ENCODE data around the gene S100A13.

Gene S100A13

DNA sequence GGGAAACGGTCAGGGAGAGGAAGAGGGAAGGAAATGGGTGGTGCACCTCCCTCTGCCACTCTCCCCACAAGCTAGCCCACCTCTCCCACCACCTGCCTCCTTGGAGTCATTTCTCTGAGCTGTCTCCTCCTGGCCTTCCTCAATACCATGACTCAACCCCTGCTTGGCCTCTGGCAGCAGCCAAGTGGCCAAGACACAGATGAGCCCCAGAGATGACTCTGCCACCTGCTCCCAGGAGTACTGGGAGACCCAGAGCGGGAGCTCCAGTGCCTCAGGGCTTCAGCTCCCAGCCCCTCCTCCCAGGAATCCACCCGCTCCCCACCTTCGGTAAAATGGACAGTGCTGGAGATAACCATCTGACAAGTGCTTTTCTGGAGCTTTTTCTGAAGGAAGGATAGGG lies 17.0 kb downstream of the S100A13 start:
- Histone ChIP-seq H3K9ac (ENCODE audit: low read depth, low read length) (no peak overlapping the region), H3K36me3 (ENCODE audit: insufficient read depth, low read length) (no peaks in the 10 kb centered on the region), H3K4me3 (ENCODE audit: low read depth in 1 of 2, low read length in 2 of 2) (no peak overlapping the region), H3K4me2 (ENCODE audit: insufficient read depth, low read length) (no peak overlapping the region), H3K27ac (ENCODE audit: low read length) (no peak overlapping the region), H3K9me3 (ENCODE audit: insufficient read depth, low read length, severe bottlenecking) (no peaks in the 10 kb centered on the region), H4K20me1 (ENCODE audit: insufficient read depth, low read length) (no peaks in the 10 kb centered on the region), H2AFZ (ENCODE audit: low read depth, low read length) (no peak overlapping the region), H3K27me3 (ENCODE audit: insufficient read depth, low read length, poor library complexity) (no peaks in the 10 kb centered on the region), H3K79me2 (ENCODE audit: insufficient read depth, low read length) (no peaks in the 10 kb centered on the region), H3K4me1 (ENCODE audit: insufficient read depth, low read length) (no peaks in the 10 kb centered on the region)
- no peak for ATAC-seq (ENCODE audit: insufficient read depth, low read depth)
- TF ChIP-seq, protein P1, sequence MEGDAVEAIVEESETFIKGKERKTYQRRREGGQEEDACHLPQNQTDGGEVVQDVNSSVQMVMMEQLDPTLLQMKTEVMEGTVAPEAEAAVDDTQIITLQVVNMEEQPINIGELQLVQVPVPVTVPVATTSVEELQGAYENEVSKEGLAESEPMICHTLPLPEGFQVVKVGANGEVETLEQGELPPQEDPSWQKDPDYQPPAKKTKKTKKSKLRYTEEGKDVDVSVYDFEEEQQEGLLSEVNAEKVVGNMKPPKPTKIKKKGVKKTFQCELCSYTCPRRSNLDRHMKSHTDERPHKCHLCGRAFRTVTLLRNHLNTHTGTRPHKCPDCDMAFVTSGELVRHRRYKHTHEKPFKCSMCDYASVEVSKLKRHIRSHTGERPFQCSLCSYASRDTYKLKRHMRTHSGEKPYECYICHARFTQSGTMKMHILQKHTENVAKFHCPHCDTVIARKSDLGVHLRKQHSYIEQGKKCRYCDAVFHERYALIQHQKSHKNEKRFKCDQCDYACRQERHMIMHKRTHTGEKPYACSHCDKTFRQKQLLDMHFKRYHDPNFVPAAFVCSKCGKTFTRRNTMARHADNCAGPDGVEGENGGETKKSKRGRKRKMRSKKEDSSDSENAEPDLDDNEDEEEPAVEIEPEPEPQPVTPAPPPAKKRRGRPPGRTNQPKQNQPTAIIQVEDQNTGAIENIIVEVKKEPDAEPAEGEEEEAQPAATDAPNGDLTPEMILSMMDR (IDR thresholded peaks at IDR 0.05; ENCODE audit: borderline replicate concordance, extremely low read depth, low read length, poor library complexity, severe bottlenecking), result no peak
- no peak for TF ChIP-seq EZH2 (IDR thresholded peaks at IDR 0.05; ENCODE audit: borderline replicate concordance, low read depth, low read length, severe bottlenecking)
- no peak for DNase-seq

DNA sequence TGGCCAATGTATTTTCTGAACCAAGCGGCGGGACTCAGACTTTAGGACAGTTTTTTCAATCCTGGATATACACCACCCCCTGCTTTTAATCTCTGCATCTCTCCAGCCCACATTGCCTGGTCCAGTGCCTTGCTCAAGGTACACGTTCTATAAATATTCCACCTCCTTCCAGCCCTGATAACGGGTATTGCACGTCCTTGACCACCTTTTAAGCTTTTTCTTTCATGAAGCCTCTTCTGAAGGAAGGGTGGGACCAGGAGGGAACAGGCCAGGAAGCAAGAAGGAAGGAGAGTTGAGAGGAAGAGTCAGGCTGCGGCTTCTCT lies 17.8 kb downstream of the S100A13 start:
- H3K36me3 ChIP-seq (ENCODE audit: insufficient read depth, low read length), result no peaks in the 10 kb centered on the region
- H3K9me3 ChIP-seq (ENCODE audit: insufficient read depth, low read length, severe bottlenecking), result no peaks in the 10 kb centered on the region
- ATAC-seq (ENCODE audit: insufficient read depth, low read depth) (no peak), DNase-seq (no peak)
- no peak for TF ChIP-seq EZH2 (IDR thresholded peaks at IDR 0.05; ENCODE audit: borderline replicate concordance, low read depth, low read length, severe bottlenecking)
- TF ChIP-seq, protein P1 (IDR thresholded peaks at IDR 0.05; ENCODE audit: borderline replicate concordance, extremely low read depth, low read length, poor library complexity, severe bottlenecking), result no peak
- H3K9ac ChIP-seq (ENCODE audit: low read depth, low read length), result no peak overlapping the region
- no peak overlapping the region for H2AFZ ChIP-seq (ENCODE audit: low read depth, low read length)
- no peak overlapping the region for H3K4me3 ChIP-seq (ENCODE audit: low read depth in 1 of 2, low read length in 2 of 2)
- H3K27me3 ChIP-seq (ENCODE audit: insufficient read depth, low read length, poor library complexity), result no peaks in the 10 kb centered on the region
- H3K4me1 ChIP-seq (ENCODE audit: insufficient read depth, low read length), result no peaks in the 10 kb centered on the region
- H3K27ac ChIP-seq (ENCODE audit: low read length), result no peak overlapping the region
- H3K79me2 ChIP-seq (ENCODE audit: insufficient read depth, low read length), result no peaks in the 10 kb centered on the region
- no peak overlapping the region for H3K4me2 ChIP-seq (ENCODE audit: insufficient read depth, low read length)
- no peaks in the 10 kb centered on the region for H4K20me1 ChIP-seq (ENCODE audit: insufficient read depth, low read length)

DNA sequence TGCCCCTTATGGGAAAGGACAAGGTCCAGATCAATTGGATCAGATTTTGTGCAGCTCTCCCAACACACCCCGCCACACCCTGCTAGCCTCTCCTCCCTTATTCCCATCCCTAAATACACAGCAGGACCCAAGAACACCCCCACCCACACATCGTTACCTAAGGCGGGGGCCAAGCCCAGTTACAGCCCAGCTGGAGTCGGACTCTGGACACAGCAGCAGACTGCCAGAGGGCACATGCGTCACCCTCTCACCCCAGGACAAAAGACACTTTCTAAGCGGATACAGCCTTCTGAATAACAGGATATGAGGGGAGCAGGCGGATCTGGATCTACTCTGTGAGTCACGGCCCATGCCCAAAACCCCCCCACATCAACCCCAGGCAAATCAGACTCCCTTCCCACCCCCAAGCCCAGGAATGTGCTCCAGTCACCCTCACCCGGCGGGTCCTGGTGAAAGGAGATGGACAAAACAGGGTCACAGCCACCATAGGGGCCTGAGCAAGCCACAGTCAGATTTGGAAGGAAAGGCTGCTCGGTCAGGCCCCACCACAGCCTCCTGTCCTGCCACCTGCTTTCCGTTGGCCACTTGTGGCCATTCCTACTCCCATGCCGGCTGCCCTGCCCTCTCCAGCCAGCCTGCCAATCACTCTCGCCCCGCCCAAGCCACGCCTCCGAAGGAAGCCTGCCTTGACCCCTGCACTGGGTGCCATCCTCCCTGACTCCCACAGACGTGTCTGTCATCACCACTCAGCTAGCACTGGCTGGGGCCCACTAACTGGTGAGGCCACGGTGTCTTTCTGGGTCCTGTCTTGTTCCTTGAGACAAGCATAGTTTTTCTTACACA lies 18.3 kb downstream of the S100A13 start:
- Histone ChIP-seq H3K4me2 (ENCODE audit: insufficient read depth, low read length) (no peak overlapping the region), H4K20me1 (ENCODE audit: insufficient read depth, low read length) (no peaks in the 10 kb centered on the region), H3K36me3 (ENCODE audit: insufficient read depth, low read length) (no peaks in the 10 kb centered on the region), H3K4me1 (ENCODE audit: insufficient read depth, low read length) (no peaks in the 10 kb centered on the region), H3K79me2 (ENCODE audit: insufficient read depth, low read length) (no peaks in the 10 kb centered on the region), H3K9ac (ENCODE audit: low read depth, low read length) (no peak overlapping the region), H3K9me3 (ENCODE audit: insufficient read depth, low read length, severe bottlenecking) (no peaks in the 10 kb centered on the region), H3K27me3 (ENCODE audit: insufficient read depth, low read length, poor library complexity) (no peaks in the 10 kb centered on the region), H3K4me3 (ENCODE audit: low read depth in 1 of 2, low read length in 2 of 2) (no peak overlapping the region), H2AFZ (ENCODE audit: low read depth, low read length) (no peak overlapping the region), H3K27ac (ENCODE audit: low read length) (no peak overlapping the region)
- ATAC-seq (ENCODE audit: insufficient read depth, low read depth) (no peak), DNase-seq (no peak)
- TF ChIP-seq, protein P1 (IDR thresholded peaks at IDR 0.05; ENCODE audit: borderline replicate concordance, extremely low read depth, low read length, poor library complexity, severe bottlenecking), result no peak
- no peak for TF ChIP-seq EZH2 (IDR thresholded peaks at IDR 0.05; ENCODE audit: borderline replicate concordance, low read depth, low read length, severe bottlenecking)
